Natural killer cell (primary cell): Measurements from ENCODE around the gene STK32C. TPM values are rescaled to one million over a fixed set of nuclear protein-coding genes. Genes with fewer than 3 reads are reported as not detected.

ENCODE experiments used
- ATAC-seq, 3 donors: fragments of 150-1000 bp in 2 of 3; fragments of 200-7000 bp in 1 of 3; cut with Tn5 transposase; 1 replicate in 1 of 3; 2 replicates in 2 of 3; pipeline ENCODE4 v1.10.0; 2021; ENCODE audit warnings: mild to moderate bottlenecking in 2 of 3, moderate library complexity in 2 of 3
- DNase-seq, 2 donors: peaks; one replicate each; pipeline versions ENCODE4 v3.0.0 to v3.0.0-alpha.2; 2013 to 2021; ENCODE audit warnings: mixed read lengths in 1 of 2
- H3K27ac ChIP-seq: one replicate; pipeline ENCODE4 v1.5.1; 2013; ENCODE audit warnings: mild to moderate bottlenecking, low read length
- H3K27me3 ChIP-seq: one replicate; pipeline ENCODE4 v1.6.1; 2013; ENCODE audit warnings: low read length; ENCODE audit not compliant: control insufficient read depth, insufficient read depth
- H3K36me3 ChIP-seq: one replicate; pipeline ENCODE4 v1.6.1; 2013; ENCODE audit warnings: low read length; ENCODE audit not compliant: control insufficient read depth, insufficient read depth
- H3K4me1 ChIP-seq: one replicate; pipeline ENCODE4 v1.6.1; 2013; ENCODE audit warnings: low read length; ENCODE audit not compliant: control insufficient read depth, insufficient read depth
- H3K4me3 ChIP-seq: one replicate; pipeline ENCODE4 v1.5.1; 2013; ENCODE audit warnings: low read length
- H3K9me3 ChIP-seq: one replicate; pipeline ENCODE4 v1.6.1; 2013; ENCODE audit warnings: low read length; ENCODE audit not compliant: control insufficient read depth, insufficient read depth
- H3K27ac Mint-ChIP-seq, 2 donors: one replicate each; pipeline ENCODE4 v1.8.0; 2022; ENCODE audit warnings: mild to moderate bottlenecking in 2 of 2, mixed read lengths in 2 of 2, moderate library complexity in 1 of 2
- H3K27me3 Mint-ChIP-seq, 2 donors: one replicate each; pipeline ENCODE4 v1.8.0; 2022; ENCODE audit warnings: low read depth in 2 of 2, mixed read lengths in 2 of 2
- H3K36me3 Mint-ChIP-seq: one replicate; pipeline ENCODE4 v1.8.0; 2022; ENCODE audit warnings: mixed read lengths
- H3K4me1 Mint-ChIP-seq, 2 donors: one replicate each; pipeline ENCODE4 v1.8.0; 2022; ENCODE audit warnings: mixed read lengths in 2 of 2
- H3K4me3 Mint-ChIP-seq: one replicate; pipeline ENCODE4 v1.8.0; 2022; ENCODE audit warnings: mild to moderate bottlenecking, moderate library complexity, mixed read lengths
- H3K9me3 Mint-ChIP-seq, 2 donors: one replicate each; pipeline ENCODE4 v1.8.0; 2022; ENCODE audit warnings: mixed read lengths in 2 of 2
- CTCF ChIP-seq: fragments of 200-600 bp; IDR thresholded peaks from one replicate; pipeline ENCODE4 v1.8.0; 2022; ENCODE audit warnings: antibody characterized with exemption
- WGBS: methylation state at CpG from one replicate; pipeline ENCODE4 v1.1.7; 2013; ENCODE audit warnings: missing lambda C conversion rate; ENCODE audit not compliant: insufficient coverage; 5-methylcytosine and 5-hydroxymethylcytosine counted together
- intact Hi-C: fragments of 100-400 bp; cut with micrococcal nuclease; formaldehyde crosslinking; loops from one replicate; pipeline ENCODE4 v1.14.2; 2022
- total RNA-seq, 4 donors: library from RNA; stranded (reverse); fragments of 120-200 nt in 1 of 4; gene quantifications; one replicate each; pipeline versions ENCODE4 v1.2.3 to v1.2.4, GENCODE V29; 2013 to 2022

Gene STK32C
- total RNA-seq, 3 donors from 2014 or later (not counting 1 experiment from before 2014, with no cell fraction given), result 12.7 to 22.1 (median 17.9) TPM

GRCh38 chr10:132308587-132309470, 1.1 kb upstream of the STK32C start:
- peaks cover 14% of the 10 kb centered on the region for H3K4me1 ChIP-seq
- peaks cover 0 to 4% of the 10 kb centered on the region in 2 donors for H3K27me3 Mint-ChIP-seq
- no peaks in the 10 kb centered on the region for H3K9me3 ChIP-seq
- ATAC-seq (no peak), DNase-seq (peak in 1 of 2 donors; percentile 40)
- peak overlapping the region; percentile 61 for H3K4me3 ChIP-seq
- peak overlapping the region; percentile 68 for H3K4me3 Mint-ChIP-seq
- 28% methylated on average over 61 of the region's 61 CpGs for WGBS
- no peaks in the 10 kb centered on the region for H3K27me3 ChIP-seq
- no peaks in the 10 kb centered on the region for H3K36me3 ChIP-seq
- H3K9me3 Mint-ChIP-seq, result no peaks in the 10 kb centered on the region
- H3K27ac Mint-ChIP-seq, result no peak overlapping the region
- TF ChIP-seq CTCF, result no peak
- H3K36me3 Mint-ChIP-seq, result no peaks in the 10 kb centered on the region
- intact Hi-C loops, result loop anchor here (1.0 kb wide), 1 partner anchor 26 kb away; no protein-coding TSS in a partner anchor
- no peak overlapping the region for H3K27ac ChIP-seq
- peaks cover 8 to 16% of the 10 kb centered on the region in 2 donors for H3K4me1 Mint-ChIP-seq

- H3K27me3 Mint-ChIP-seq, result no peaks in the 10 kb centered on the region
- Histone ChIP-seq H3K27me3 (no peaks in the 10 kb centered on the region), H3K4me3 (peak overlapping the region; percentile 32), H3K9me3 (no peaks in the 10 kb centered on the region), H3K4me1 (peaks cover 14% of the 10 kb centered on the region), H3K36me3 (no peaks in the 10 kb centered on the region), H3K27ac (no peak overlapping the region)
- TF ChIP-seq CTCF, result no peak
- WGBS, result 4% methylated on average over 98 of the region's 98 CpGs
- intact Hi-C loops, result loop anchor here (1.0 kb wide), 2 partner anchors 24 to 230 kb away; partner anchors contain the start of gene INPP5A
- peak overlapping the region; percentile 94 for H3K4me3 Mint-ChIP-seq
- H3K9me3 Mint-ChIP-seq, result no peaks in the 10 kb centered on the region
- H3K4me1 Mint-ChIP-seq, result peaks cover 8 to 26% of the 10 kb centered on the region in 2 donors
- no peaks in the 10 kb centered on the region for H3K36me3 Mint-ChIP-seq
- DNase-seq (peak; percentile 39 to 62), ATAC-seq (peak; percentile 6 to 25 (median 15))
- H3K27ac Mint-ChIP-seq, result peak overlapping the region; percentile 46 to 69
Observed at GRCh38 chr10:132306864-132307751, 642 bp downstream of the STK32C start.

- Mint-ChIP-seq H3K4me3 (peak overlapping the region; percentile 94), H3K36me3 (no peaks in the 10 kb centered on the region), H3K27me3 (no peaks in the 10 kb centered on the region), H3K4me1 (peaks cover 8 to 26% of the 10 kb centered on the region in 2 donors), H3K9me3 (no peaks in the 10 kb centered on the region), H3K27ac (no peak overlapping the region)
- no peaks in the 10 kb centered on the region for H3K27me3 ChIP-seq
- H3K9me3 ChIP-seq, result no peaks in the 10 kb centered on the region
- WGBS, result 97% methylated on average over 16 of the region's 16 CpGs
- H3K4me3 ChIP-seq, result no peak overlapping the region
- H3K36me3 ChIP-seq, result no peaks in the 10 kb centered on the region
- no peak for ATAC-seq
- DNase-seq, result no peak
- no peak for TF ChIP-seq CTCF
- H3K27ac ChIP-seq, result no peak overlapping the region
- intact Hi-C loops, result no loop called here
- H3K4me1 ChIP-seq, result peaks cover 14% of the 10 kb centered on the region
Observed at GRCh38 chr10:132306343-132306685, 1.4 kb downstream of the STK32C start.
